Measurements from ENCODE around the gene TBL1X. TPM values are rescaled to one million over a fixed set of nuclear protein-coding genes. Genes with fewer than 3 reads are reported as not detected.

The TBL1X gene
- total and polyA plus RNA-seq, 2 of the 13 experiments (the other 11 are each of a cell fraction or from before 2014, with no cell fraction given): 17.6 to 19.9 TPM

DNA sequence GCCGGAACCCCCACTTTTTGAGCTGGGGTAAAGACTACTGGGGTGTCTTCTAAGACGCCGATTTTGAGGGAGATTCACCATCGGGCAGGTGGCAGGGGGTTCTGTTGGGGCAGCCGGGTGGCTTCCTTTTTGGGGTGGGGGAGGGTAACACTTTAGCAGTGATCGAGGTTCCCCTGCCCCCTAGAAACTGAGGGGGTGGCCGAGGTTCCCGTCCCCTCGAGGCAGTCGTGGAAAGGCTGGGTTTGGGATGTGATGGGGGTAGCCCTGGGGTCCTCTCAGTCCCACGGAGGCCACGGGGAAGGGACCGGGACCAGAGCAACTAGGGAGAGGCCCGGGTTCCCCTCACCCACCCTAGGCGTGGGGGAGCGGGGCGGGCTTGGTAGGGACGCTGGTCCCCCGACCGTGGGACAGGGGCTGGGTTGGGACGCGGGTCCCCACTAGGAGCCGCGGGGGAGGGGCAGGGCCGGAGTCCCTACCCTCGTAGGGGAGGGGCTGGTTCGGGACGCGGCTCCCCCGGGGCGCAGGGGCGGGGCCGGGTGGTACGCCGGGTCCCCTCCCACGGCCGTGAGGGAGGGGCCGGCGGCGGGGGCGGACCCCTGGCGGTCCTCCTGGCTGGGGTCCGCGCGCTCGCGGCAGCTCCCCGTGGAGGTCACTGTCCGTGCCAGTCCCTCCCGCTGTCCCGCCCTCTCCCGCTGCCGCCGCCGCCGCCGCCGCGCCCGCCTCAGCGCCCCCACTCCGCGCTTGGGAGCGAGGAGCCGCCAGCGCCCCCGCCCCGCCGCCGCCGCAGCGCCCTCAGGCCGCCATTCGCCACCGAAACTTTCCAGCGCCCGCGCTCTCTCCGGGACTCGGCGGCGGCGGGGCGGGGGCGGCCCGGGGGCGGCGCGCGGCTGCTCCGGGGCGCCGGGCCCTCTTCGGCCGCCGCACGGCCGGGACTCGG lies at the start of gene TBL1X (continued):
- TF ChIP-seq RARG (CRISPR knock-in tag; IDR thresholded peaks at IDR 0.05; ENCODE audit: low read depth) (no peak), KDM2A (CRISPR knock-in tag; IDR thresholded peaks at IDR 0.05; ENCODE audit: borderline replicate concordance, low read depth) (no peak), ZZZ3 (CRISPR knock-in tag; IDR thresholded peaks at IDR 0.05; ENCODE audit: borderline replicate concordance) (no peak), ZNF737 (CRISPR knock-in tag; IDR thresholded peaks at IDR 0.05; ENCODE audit: borderline replicate concordance) (no peak), POLR2AphosphoS2 (IDR thresholded peaks at IDR 0.05; ENCODE audit: low read depth, low read length) (no peak), CENPT (CRISPR knock-in tag; IDR thresholded peaks at IDR 0.05; ENCODE audit: low read depth) (no peak), ELF3 (CRISPR knock-in tag; IDR thresholded peaks at IDR 0.05) (no peak), HMGA1 (CRISPR knock-in tag; conservative IDR thresholded peaks at IDR 0.05) (no peak), ZFP41 (CRISPR knock-in tag; IDR thresholded peaks at IDR 0.05; ENCODE audit: borderline replicate concordance) (no peak), SUZ12 (IDR thresholded peaks at IDR 0.05; ENCODE audit: low read depth, low read length) (no peak), ZNF7 (CRISPR knock-in tag; IDR thresholded peaks at IDR 0.05) (no peak), AGO1 (IDR thresholded peaks at IDR 0.05; ENCODE audit: low read depth, low read length, poor library complexity, severe bottlenecking) (no peak), ZNF292 (CRISPR knock-in tag; IDR thresholded peaks at IDR 0.05; ENCODE audit: borderline replicate concordance, low read depth) (no peak)
- TF ChIP-seq, protein P1, sequence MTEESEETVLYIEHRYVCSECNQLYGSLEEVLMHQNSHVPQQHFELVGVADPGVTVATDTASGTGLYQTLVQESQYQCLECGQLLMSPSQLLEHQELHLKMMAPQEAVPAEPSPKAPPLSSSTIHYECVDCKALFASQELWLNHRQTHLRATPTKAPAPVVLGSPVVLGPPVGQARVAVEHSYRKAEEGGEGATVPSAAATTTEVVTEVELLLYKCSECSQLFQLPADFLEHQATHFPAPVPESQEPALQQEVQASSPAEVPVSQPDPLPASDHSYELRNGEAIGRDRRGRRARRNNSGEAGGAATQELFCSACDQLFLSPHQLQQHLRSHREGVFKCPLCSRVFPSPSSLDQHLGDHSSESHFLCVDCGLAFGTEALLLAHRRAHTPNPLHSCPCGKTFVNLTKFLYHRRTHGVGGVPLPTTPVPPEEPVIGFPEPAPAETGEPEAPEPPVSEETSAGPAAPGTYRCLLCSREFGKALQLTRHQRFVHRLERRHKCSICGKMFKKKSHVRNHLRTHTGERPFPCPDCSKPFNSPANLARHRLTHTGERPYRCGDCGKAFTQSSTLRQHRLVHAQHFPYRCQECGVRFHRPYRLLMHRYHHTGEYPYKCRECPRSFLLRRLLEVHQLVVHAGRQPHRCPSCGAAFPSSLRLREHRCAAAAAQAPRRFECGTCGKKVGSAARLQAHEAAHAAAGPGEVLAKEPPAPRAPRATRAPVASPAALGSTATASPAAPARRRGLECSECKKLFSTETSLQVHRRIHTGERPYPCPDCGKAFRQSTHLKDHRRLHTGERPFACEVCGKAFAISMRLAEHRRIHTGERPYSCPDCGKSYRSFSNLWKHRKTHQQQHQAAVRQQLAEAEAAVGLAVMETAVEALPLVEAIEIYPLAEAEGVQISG (CRISPR knock-in tag; IDR thresholded peaks at IDR 0.05): peak; percentile 13; the same call in 1 of the 2 replicates
- TF ChIP-seq, protein P2, sequence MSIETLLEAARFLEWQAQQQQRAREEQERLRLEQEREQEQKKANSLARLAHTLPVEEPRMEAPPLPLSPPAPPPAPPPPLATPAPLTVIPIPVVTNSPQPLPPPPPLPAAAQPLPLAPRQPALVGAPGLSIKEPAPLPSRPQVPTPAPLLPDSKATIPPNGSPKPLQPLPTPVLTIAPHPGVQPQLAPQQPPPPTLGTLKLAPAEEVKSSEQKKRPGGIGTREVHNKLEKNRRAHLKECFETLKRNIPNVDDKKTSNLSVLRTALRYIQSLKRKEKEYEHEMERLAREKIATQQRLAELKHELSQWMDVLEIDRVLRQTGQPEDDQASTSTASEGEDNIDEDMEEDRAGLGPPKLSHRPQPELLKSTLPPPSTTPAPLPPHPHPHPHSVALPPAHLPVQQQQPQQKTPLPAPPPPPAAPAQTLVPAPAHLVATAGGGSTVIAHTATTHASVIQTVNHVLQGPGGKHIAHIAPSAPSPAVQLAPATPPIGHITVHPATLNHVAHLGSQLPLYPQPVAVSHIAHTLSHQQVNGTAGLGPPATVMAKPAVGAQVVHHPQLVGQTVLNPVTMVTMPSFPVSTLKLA (IDR thresholded peaks at IDR 0.05): no peak
- TF ChIP-seq, protein P3, sequence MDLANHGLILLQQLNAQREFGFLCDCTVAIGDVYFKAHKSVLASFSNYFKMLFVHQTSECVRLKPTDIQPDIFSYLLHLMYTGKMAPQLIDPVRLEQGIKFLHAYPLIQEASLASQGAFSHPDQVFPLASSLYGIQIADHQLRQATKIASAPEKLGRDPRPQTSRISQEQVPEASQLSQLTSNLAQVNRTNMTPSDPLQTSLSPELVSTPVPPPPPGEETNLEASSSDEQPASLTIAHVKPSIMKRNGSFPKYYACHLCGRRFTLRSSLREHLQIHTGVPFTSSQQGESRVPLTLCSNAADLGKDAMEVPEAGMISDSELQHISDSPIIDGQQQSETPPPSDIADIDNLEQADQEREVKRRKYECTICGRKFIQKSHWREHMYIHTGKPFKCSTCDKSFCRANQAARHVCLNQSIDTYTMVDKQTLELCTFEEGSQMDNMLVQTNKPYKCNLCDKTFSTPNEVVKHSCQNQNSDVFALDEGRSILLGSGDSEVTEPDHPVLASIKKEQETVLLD (CRISPR knock-in tag; IDR thresholded peaks at IDR 0.05; ENCODE audit: low read depth): 0 out of 2 replicates have a peak, but pooled peaks have one; percentile 48
- TF ChIP-seq, protein P4, sequence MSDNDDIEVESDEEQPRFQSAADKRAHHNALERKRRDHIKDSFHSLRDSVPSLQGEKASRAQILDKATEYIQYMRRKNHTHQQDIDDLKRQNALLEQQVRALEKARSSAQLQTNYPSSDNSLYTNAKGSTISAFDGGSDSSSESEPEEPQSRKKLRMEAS (IDR thresholded peaks at IDR 0.05): peak; percentile 17; the same call in 1 of the 2 replicates
- TF ChIP-seq, protein P5, sequence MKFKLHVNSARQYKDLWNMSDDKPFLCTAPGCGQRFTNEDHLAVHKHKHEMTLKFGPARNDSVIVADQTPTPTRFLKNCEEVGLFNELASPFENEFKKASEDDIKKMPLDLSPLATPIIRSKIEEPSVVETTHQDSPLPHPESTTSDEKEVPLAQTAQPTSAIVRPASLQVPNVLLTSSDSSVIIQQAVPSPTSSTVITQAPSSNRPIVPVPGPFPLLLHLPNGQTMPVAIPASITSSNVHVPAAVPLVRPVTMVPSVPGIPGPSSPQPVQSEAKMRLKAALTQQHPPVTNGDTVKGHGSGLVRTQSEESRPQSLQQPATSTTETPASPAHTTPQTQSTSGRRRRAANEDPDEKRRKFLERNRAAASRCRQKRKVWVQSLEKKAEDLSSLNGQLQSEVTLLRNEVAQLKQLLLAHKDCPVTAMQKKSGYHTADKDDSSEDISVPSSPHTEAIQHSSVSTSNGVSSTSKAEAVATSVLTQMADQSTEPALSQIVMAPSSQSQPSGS (CRISPR knock-in tag; IDR thresholded peaks at IDR 0.05): no peak
